Measurements from ENCODE around the gene P2RX7. TPM values are rescaled to one million over a fixed set of nuclear protein-coding genes. Genes with fewer than 3 reads are reported as not detected.

P2RX7 gene
- total RNA-seq, 1 donor from 2014 or later: 0.29 TPM

GRCh38 chr12:121087467-121088194 is 45.0 kb upstream of the P2RX7 start:
- no peaks in the 10 kb centered on the region for H3K27me3 ChIP-seq (ENCODE audit: control insufficient read depth, insufficient read depth, low read length)
- no peak for DNase-seq (ENCODE audit: low read depth)
- H3K4me3 ChIP-seq (ENCODE audit: low read depth, low read length): no peak overlapping the region
- H3K36me3 ChIP-seq (ENCODE audit: control insufficient read depth, insufficient read depth, low read length): no peaks in the 10 kb centered on the region
- TF ChIP-seq, protein P1, sequence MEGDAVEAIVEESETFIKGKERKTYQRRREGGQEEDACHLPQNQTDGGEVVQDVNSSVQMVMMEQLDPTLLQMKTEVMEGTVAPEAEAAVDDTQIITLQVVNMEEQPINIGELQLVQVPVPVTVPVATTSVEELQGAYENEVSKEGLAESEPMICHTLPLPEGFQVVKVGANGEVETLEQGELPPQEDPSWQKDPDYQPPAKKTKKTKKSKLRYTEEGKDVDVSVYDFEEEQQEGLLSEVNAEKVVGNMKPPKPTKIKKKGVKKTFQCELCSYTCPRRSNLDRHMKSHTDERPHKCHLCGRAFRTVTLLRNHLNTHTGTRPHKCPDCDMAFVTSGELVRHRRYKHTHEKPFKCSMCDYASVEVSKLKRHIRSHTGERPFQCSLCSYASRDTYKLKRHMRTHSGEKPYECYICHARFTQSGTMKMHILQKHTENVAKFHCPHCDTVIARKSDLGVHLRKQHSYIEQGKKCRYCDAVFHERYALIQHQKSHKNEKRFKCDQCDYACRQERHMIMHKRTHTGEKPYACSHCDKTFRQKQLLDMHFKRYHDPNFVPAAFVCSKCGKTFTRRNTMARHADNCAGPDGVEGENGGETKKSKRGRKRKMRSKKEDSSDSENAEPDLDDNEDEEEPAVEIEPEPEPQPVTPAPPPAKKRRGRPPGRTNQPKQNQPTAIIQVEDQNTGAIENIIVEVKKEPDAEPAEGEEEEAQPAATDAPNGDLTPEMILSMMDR (IDR thresholded peaks at IDR 0.05; ENCODE audit: insufficient read depth, low read length, poor library complexity, severe bottlenecking): no peak

DNA sequence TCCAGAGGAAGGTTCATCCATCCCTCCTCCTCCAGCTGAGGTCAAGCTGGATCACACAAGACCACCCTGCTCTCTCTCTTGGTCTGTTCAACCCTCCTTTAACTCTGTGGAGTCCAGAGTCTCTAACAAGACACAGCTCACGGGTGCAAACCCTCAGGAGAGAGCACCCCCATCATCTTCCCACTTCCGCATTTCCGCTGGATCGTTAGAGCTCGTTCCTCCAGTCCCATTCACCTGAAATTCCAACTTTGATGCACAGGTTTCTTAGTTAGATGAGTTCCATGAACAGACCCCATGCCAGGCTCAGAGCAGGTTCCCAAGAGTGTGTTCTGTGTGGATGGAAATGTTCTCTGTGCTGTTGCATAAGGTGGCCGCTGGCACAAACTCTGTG is 44.5 kb upstream of the P2RX7 start:
- no peaks in the 10 kb centered on the region for H3K27me3 ChIP-seq (ENCODE audit: control insufficient read depth, insufficient read depth, low read length)
- no peak overlapping the region for H3K4me3 ChIP-seq (ENCODE audit: low read depth, low read length)
- DNase-seq (ENCODE audit: low read depth): no peak
- no peaks in the 10 kb centered on the region for H3K36me3 ChIP-seq (ENCODE audit: control insufficient read depth, insufficient read depth, low read length)
- TF ChIP-seq, protein P1 (IDR thresholded peaks at IDR 0.05; ENCODE audit: insufficient read depth, low read length, poor library complexity, severe bottlenecking): no peak

DNA sequence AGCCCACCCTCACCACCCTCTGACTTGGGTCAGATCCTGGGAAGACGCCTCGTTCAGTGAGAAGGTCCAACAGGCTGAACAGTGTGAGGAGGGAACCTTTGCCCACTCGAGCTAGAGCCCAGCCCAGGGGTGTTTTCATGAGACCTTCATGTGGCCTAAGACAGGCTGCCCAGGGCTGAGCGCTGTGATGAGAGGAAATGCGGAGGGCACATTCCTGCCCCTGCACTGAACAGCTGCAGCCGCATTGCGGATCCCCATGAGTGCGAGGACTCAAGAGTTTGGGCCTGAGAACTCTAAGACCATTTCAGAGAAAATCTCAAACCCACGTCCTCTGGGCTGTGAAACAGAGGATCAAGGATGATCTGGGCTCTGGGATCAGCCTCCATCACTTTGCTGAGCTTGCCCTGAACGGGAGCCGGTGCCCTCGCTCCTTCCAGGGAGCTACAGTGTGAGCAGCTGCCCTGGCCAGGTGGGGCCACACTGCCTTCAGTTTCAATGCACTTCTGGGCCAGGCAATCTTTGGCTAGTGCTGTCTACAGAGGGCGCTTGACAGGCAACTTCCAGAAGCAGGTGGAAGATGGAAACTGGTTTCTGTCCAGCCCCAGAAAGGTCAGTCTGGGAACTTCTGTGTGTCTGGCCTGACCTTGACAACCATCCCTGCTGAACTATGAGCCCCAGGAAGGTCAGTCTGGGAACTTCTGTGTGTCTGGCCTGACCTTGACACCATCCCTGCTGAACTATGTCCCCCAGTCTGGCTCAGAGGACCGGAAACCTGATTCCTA is 43.5 kb upstream of the P2RX7 start:
- no peak for DNase-seq (ENCODE audit: low read depth)
- no peaks in the 10 kb centered on the region for H3K27me3 ChIP-seq (ENCODE audit: control insufficient read depth, insufficient read depth, low read length)
- no peaks in the 10 kb centered on the region for H3K36me3 ChIP-seq (ENCODE audit: control insufficient read depth, insufficient read depth, low read length)
- TF ChIP-seq, protein P1 (IDR thresholded peaks at IDR 0.05; ENCODE audit: insufficient read depth, low read length, poor library complexity, severe bottlenecking): no peak
- H3K4me3 ChIP-seq (ENCODE audit: low read depth, low read length): no peak overlapping the region

DNA sequence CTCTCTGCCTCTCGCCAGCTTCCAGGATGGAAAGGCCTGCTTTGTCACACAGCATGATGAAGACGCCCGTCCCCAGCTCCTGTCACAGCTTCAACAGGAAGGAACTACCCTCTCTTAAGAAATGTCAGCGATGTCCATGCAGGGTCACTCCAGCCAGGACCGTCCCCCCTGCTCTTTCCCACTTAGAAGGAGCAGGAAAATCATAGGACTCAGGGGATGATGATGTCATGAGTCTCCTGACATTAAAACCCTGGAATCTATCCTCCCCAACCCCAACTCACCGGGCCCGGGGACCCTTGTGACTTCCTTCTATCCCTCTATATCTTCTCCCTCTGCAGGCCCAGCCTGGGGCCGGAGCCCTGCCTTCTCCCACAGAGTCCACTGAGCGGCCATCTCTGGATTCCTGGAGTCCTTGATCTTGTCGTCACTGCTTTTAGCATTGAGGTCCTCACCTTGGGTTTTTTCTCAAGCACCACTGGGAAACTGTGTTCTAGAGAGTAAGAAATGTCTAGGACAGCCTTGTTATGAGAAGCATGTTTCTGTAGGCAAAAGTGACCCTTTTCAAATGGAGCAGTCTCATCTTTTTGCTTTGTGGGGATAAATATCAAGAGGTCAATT is 42.8 kb upstream of the P2RX7 start:
- no peak for DNase-seq (ENCODE audit: low read depth)
- TF ChIP-seq, protein P1 (IDR thresholded peaks at IDR 0.05; ENCODE audit: insufficient read depth, low read length, poor library complexity, severe bottlenecking): no peak

DNA sequence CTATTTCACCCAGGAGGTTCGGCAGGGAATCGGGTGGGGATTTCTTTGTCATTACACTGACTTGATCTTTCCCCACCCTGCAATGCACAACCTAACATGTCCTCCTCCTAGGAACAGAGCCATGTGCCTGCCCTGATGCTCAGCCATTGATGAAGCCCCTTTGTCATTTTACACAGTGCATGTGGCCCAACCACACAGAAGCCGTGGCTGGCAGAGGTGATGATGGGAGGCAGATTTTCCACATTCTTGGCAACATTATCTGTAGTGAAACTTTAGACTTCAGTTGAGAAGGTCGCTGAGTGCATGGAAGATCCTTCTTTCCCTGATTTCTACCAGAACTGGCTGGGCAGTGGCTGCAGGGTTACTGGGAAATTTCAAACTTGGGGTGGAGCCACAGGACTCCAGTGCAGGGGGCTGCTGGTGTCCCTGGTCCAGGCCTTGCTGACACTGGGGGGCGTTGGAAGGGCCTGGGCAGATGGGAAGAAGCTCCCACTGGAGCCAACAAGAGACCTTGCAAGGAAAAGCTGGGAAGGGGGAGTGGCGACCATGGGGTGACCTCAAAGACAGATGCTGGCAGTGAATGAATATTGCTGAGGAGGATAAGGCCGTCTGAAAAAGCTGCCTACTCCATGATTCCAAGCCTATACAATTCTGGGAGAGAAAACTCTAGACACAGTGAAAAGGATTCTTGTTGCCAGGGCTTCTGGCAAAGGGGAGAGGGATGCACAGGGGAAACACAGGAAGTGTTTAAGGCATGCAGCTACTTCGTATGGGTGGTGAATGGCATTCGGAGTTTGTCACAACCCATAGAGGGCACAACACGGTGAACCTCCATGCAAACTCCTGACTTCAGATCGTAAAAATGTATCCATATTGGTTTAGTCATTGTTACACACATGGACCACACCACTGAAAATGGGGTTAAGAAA is 41.8 kb upstream of the P2RX7 start:
- no peak for DNase-seq (ENCODE audit: low read depth)
- TF ChIP-seq, protein P1 (IDR thresholded peaks at IDR 0.05; ENCODE audit: insufficient read depth, low read length, poor library complexity, severe bottlenecking): no peak
- Histone ChIP-seq H3K27me3 (ENCODE audit: control insufficient read depth, insufficient read depth, low read length) (peaks cover 6% of the 10 kb centered on the region), H3K36me3 (ENCODE audit: control insufficient read depth, insufficient read depth, low read length) (no peaks in the 10 kb centered on the region), H3K4me3 (ENCODE audit: low read depth, low read length) (no peak overlapping the region)

More for the DNA sequence above, 42.8 kb upstream of the P2RX7 start:
- no peak overlapping the region for H3K4me3 ChIP-seq (ENCODE audit: low read depth, low read length)
- H3K27me3 ChIP-seq (ENCODE audit: control insufficient read depth, insufficient read depth, low read length): no peaks in the 10 kb centered on the region
- no peaks in the 10 kb centered on the region for H3K36me3 ChIP-seq (ENCODE audit: control insufficient read depth, insufficient read depth, low read length)
